Astrocyte (in vitro differentiated cells and primary cell): ENCODE results near the gene COMMD3. TPM values are rescaled to one million over a fixed set of nuclear protein-coding genes. Genes with fewer than 3 reads are reported as not detected.

Source experiments
- DNase-seq: peaks from one replicate; pipeline ENCODE4 v3.0.0-alpha.2; 2010; ENCODE audit warnings: low read depth
- FAIRE-seq: peaks from 2 replicates; lab custom pipeline; 2011; peaks lifted over from hg19 to GRCh38; lab: Jason Lieb, UNC
- H2AFZ ChIP-seq: 2 replicates; pipeline ENCODE4 v1.6.0; 2012; ENCODE audit warnings: low read depth, low read length, inconsistent platforms
- H3K27ac ChIP-seq: 2 replicates; pipeline ENCODE4 v1.5.1; 2011; ENCODE audit warnings: low read depth, low read length, inconsistent platforms
- H3K27me3 ChIP-seq: 2 replicates; pipeline ENCODE4 v1.6.0; 2011; ENCODE audit warnings: low read length, inconsistent platforms; ENCODE audit not compliant: insufficient read depth
- H3K36me3 ChIP-seq: 2 replicates; pipeline ENCODE4 v1.5.1; 2011; ENCODE audit warnings: low read length, inconsistent platforms; ENCODE audit not compliant: insufficient read depth
- H3K4me1 ChIP-seq: 2 replicates; pipeline ENCODE4 v1.5.1; 2011; ENCODE audit warnings: low read length, inconsistent platforms; ENCODE audit not compliant: insufficient read depth
- H3K4me2 ChIP-seq: 2 replicates; pipeline ENCODE4 v1.6.0; 2012; ENCODE audit warnings: low read length, inconsistent platforms
- H3K4me3 ChIP-seq: 2 replicates; pipeline ENCODE4 v1.5.1; 2011; ENCODE audit warnings: low read depth, mild to moderate bottlenecking, low read length, inconsistent platforms; ENCODE audit not compliant: insufficient read depth
- H3K79me2 ChIP-seq: 2 replicates; pipeline ENCODE4 v1.6.0; 2012; ENCODE audit warnings: mild to moderate bottlenecking, low read length, inconsistent platforms; ENCODE audit not compliant: insufficient read depth
- H3K9ac ChIP-seq: 2 replicates; pipeline ENCODE4 v1.6.0; 2012; ENCODE audit warnings: mild to moderate bottlenecking, low read length, inconsistent platforms
- H3K9me3 ChIP-seq: 2 replicates; pipeline ENCODE4 v1.5.1; 2012; ENCODE audit warnings: low read depth, mild to moderate bottlenecking, low read length, inconsistent platforms; ENCODE audit not compliant: insufficient read depth
- H4K20me1 ChIP-seq: 2 replicates; pipeline ENCODE4 v1.6.0; 2012; ENCODE audit warnings: low read length, inconsistent platforms; ENCODE audit not compliant: insufficient read depth
- H3K27ac Mint-ChIP-seq: one replicate; pipeline ENCODE4 v1.8.0; 2021; ENCODE audit warnings: mild to moderate bottlenecking, mixed read lengths; ENCODE audit not compliant: unreplicated experiment
- H3K27me3 Mint-ChIP-seq: one replicate; pipeline ENCODE4 v1.8.0; 2021; ENCODE audit warnings: low read depth, mixed read lengths; ENCODE audit not compliant: unreplicated experiment
- H3K36me3 Mint-ChIP-seq: one replicate; pipeline ENCODE4 v1.8.0; 2021; ENCODE audit warnings: low read depth, mixed read lengths; ENCODE audit not compliant: unreplicated experiment
- H3K4me1 Mint-ChIP-seq: one replicate; pipeline ENCODE4 v1.8.0; 2021; ENCODE audit warnings: low read depth, mixed read lengths; ENCODE audit not compliant: unreplicated experiment
- H3K4me3 Mint-ChIP-seq: one replicate; pipeline ENCODE4 v1.8.0; 2021; ENCODE audit warnings: mild to moderate bottlenecking, moderate library complexity, mixed read lengths; ENCODE audit not compliant: unreplicated experiment
- H3K9me3 Mint-ChIP-seq: one replicate; pipeline ENCODE4 v1.8.0; 2021; ENCODE audit warnings: mild to moderate bottlenecking, mixed read lengths; ENCODE audit not compliant: unreplicated experiment
- EZH2 ChIP-seq: IDR thresholded peaks from 2 replicates; pipeline ENCODE4 v1.6.1; 2012; ENCODE audit warnings: mild to moderate bottlenecking, low read length, inconsistent platforms; ENCODE audit not compliant: insufficient read depth
- total RNA-seq: library from RNA; stranded (reverse); gene quantifications from 2 replicates; pipeline ENCODE4 v1.2.1, GENCODE V29; 2021
- TF ChIP-seq, protein P1 (sequence below): IDR thresholded peaks from 2 replicates; pipeline ENCODE4 v1.5.1; 2011; ENCODE audit warnings: low read depth, mild to moderate bottlenecking, inconsistent platforms, low read length, moderate library complexity; ENCODE audit not compliant: insufficient read depth

The COMMD3 gene
- total RNA-seq, 1 donor from 2014 or later, result 28.8 TPM

DNA sequence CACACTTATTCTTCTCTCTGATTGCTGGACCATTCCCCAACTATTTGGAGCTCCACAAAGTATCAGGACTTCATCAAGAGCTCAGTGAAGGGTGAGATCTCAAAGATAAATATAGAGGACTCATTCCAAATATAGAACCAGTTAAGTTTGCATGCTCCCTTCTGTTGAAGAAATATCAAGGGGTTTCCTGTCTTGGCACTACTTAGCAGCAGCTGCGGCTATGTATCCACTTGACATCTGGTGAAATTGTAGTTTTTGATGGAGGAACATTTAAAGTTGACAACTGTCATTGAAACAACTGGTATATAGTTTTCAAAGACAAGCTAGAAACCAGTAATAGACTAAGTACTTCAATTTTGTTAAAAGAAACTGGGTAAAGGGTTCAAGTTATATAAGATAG, 28.1 kb downstream of the COMMD3 start:
- H3K9me3 Mint-ChIP-seq, result peaks cover 14% of the 10 kb centered on the region
- Histone ChIP-seq H3K27me3 (peaks cover 69% of the 10 kb centered on the region), H3K4me2 (no peak overlapping the region), H2AFZ (no peak overlapping the region), H3K9ac (no peak overlapping the region), H3K27ac (no peak overlapping the region), H4K20me1 (no peaks in the 10 kb centered on the region), H3K4me3 (no peak overlapping the region), H3K36me3 (no peaks in the 10 kb centered on the region), H3K4me1 (peaks cover 8% of the 10 kb centered on the region), H3K79me2 (no peaks in the 10 kb centered on the region), H3K9me3 (peaks cover 4% of the 10 kb centered on the region)
- H3K27ac Mint-ChIP-seq, result no peak overlapping the region
- FAIRE-seq (no peak), DNase-seq (no peak)
- H3K36me3 Mint-ChIP-seq, result peaks cover 4% of the 10 kb centered on the region
- peaks cover 69% of the 10 kb centered on the region for H3K27me3 Mint-ChIP-seq
- no peak overlapping the region for H3K4me3 Mint-ChIP-seq
- no peak for TF ChIP-seq EZH2
- TF ChIP-seq, protein P1, sequence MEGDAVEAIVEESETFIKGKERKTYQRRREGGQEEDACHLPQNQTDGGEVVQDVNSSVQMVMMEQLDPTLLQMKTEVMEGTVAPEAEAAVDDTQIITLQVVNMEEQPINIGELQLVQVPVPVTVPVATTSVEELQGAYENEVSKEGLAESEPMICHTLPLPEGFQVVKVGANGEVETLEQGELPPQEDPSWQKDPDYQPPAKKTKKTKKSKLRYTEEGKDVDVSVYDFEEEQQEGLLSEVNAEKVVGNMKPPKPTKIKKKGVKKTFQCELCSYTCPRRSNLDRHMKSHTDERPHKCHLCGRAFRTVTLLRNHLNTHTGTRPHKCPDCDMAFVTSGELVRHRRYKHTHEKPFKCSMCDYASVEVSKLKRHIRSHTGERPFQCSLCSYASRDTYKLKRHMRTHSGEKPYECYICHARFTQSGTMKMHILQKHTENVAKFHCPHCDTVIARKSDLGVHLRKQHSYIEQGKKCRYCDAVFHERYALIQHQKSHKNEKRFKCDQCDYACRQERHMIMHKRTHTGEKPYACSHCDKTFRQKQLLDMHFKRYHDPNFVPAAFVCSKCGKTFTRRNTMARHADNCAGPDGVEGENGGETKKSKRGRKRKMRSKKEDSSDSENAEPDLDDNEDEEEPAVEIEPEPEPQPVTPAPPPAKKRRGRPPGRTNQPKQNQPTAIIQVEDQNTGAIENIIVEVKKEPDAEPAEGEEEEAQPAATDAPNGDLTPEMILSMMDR, result no peak
- H3K4me1 Mint-ChIP-seq, result peaks cover 3% of the 10 kb centered on the region

DNA sequence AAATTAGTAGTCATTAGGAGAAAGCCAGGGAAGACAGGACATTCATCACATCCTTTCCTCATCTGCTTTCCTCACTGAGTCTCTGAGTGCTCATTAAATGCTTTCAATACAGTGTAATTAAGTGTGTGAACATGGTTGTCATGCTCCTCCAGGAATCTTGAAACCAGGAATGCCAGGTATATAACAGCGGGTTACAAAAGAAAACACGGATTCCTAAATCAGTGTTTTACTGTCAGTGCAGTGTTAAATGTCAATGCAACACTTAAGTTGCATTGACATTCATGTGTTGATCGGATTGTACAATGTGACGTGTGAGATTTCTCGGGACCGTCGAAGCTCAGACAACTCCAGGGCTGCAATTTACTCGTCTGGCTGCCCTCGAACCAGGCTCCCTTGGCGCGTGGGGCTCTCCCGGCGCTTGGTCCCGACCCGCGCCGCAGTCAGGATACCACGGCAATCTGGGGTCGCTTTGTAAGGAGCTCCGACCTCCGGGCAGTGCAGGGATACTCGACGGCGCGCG, 28.7 kb downstream of the COMMD3 start:
- Histone ChIP-seq H3K4me3 (no peak overlapping the region), H3K9ac (no peak overlapping the region), H3K36me3 (no peaks in the 10 kb centered on the region), H3K9me3 (peaks cover 4% of the 10 kb centered on the region), H3K27me3 (peaks cover 66% of the 10 kb centered on the region), H3K27ac (no peak overlapping the region), H3K4me2 (peak overlapping the region; percentile 42), H3K79me2 (no peaks in the 10 kb centered on the region), H2AFZ (peak overlapping the region; percentile 54), H3K4me1 (peaks cover 8% of the 10 kb centered on the region), H4K20me1 (no peaks in the 10 kb centered on the region)
- Mint-ChIP-seq H3K9me3 (peaks cover 14% of the 10 kb centered on the region), H3K36me3 (peaks cover 4% of the 10 kb centered on the region), H3K27ac (no peak overlapping the region), H3K4me1 (peaks cover 3% of the 10 kb centered on the region), H3K27me3 (peaks cover 64% of the 10 kb centered on the region), H3K4me3 (no peak overlapping the region)
- no peak for DNase-seq
- FAIRE-seq, result no peak
- TF ChIP-seq EZH2, result no peak
- TF ChIP-seq, protein P1, result no peak

DNA sequence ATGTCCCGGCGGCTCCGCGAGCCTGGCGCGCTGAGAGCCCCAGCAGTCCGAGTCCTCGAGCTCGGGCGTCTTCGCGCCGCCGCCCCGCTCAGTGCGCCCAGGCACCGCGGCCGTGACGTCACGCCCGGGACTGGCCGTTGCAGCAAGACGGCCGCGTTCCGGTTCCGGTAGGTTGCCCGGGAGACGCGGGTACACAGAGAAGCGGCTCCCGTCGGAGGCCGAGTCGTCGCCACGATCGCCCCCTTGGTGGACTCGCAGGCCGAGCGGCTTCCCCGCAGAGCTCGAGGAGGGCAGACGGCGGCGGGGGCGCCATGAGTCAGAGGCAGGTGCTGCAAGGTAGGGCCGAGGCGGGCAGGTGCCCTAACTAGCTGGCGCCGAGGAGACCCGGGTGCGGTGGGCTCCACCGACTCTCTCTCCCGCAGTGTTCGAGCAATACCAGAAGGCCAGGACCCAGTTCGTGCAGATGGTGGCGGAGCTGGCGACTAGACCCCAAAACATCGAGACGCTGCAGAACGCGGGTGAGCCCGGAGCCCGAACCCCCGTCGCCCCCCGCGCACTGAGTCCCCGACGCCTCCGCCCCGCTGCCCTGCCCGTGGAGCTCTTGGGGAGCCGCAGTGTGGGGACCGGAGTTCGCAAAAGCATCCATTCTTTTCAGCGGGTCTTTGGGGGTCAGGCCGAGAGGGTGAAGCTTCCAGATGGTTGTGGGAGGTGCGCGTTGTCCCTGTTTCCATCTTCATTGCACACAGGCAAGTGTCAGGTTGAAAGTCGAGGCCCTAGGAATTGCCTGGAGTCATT, 29.3 kb downstream of the COMMD3 start, which contains the start of gene SPAG6:
Gene SPAG6 (plus strand): TSS at position 196 of the 795 bp plus-strand sequence. CDS start 116 bp downstream, at position 312.
- TF ChIP-seq, protein P1, result no peak
- TF ChIP-seq EZH2, result peak; percentile 92
- H3K4me1 ChIP-seq, result peaks cover 8% of the 10 kb centered on the region
- H3K27me3 ChIP-seq, result peaks cover 66% of the 10 kb centered on the region
- peaks cover 4% of the 10 kb centered on the region for H3K9me3 ChIP-seq
- no peak within 1 kb of the TSS for H3K27ac ChIP-seq
- Mint-ChIP-seq H3K27ac (peak within 1 kb of the TSS; percentile 59), H3K9me3 (peaks cover 14% of the 10 kb centered on the region), H3K36me3 (peaks cover 4% of the 10 kb centered on the region), H3K27me3 (peaks cover 61% of the 10 kb centered on the region), H3K4me3 (no peak within 1 kb of the TSS), H3K4me1 (no peaks in the 10 kb centered on the region)
- no peak for FAIRE-seq
- no peaks in the 10 kb centered on the region for H4K20me1 ChIP-seq
- H2AFZ ChIP-seq, result peak within 1 kb of the TSS; percentile 54
- DNase-seq, result no peak
- peak within 1 kb of the TSS; percentile 42 for H3K4me2 ChIP-seq
- no peaks in the 10 kb centered on the region for H3K79me2 ChIP-seq
- H3K9ac ChIP-seq, result no peak within 1 kb of the TSS
- no peaks in the 10 kb centered on the region for H3K36me3 ChIP-seq
- H3K4me3 ChIP-seq, result no peak within 1 kb of the TSS
